ENCODE results near the gene SNX27. TPM values are rescaled to one million over a fixed set of nuclear protein-coding genes. Genes with fewer than 3 reads are reported as not detected.

SNX27 gene
- total and polyA plus RNA-seq, 12 donors, result 6.5 to 37.8 (median 32.2) TPM

- H3K9me3 ChIP-seq, result no peaks in the 10 kb centered on the region
- H3K4me1 ChIP-seq, result peaks cover 0 to 21% (median 5%) of the 10 kb centered on the region in 9 donors
- ATAC-seq, result no peak
- intact Hi-C loops (cut with DNase I), result no loop called here
- no peak overlapping the region for H3K27ac ChIP-seq
- H3K27me3 ChIP-seq, result no peaks in the 10 kb centered on the region
- no peak for TF ChIP-seq CTCF (IDR thresholded peaks at IDR 0.05)
- H3K36me3 ChIP-seq, result peaks cover 0 to 68% (median 0%) of the 10 kb centered on the region in 9 donors
- no peak overlapping the region for H3K4me3 ChIP-seq
- no peak for DNase-seq
- WGBS, 2 donors, result 98 to 99% methylated on average over 2 of the region's 2 CpGs
Observed at GRCh38 chr1:151684128-151684527, 72.3 kb downstream of the SNX27 start.

GRCh38 chr1:151686561-151686960, 74.7 kb downstream of the SNX27 start:
- H3K27me3 ChIP-seq, result no peaks in the 10 kb centered on the region
- H3K36me3 ChIP-seq, result peaks cover 0 to 69% (median 0%) of the 10 kb centered on the region in 9 donors
- no peaks in the 10 kb centered on the region for H3K9me3 ChIP-seq
- WGBS, 2 donors, result 88 to 91% methylated on average over 2 of the region's 2 CpGs
- no peak overlapping the region for H3K27ac ChIP-seq
- TF ChIP-seq CTCF (IDR thresholded peaks at IDR 0.05), result no peak
- H3K4me3 ChIP-seq, result no peak overlapping the region
- no peak for ATAC-seq
- peaks cover 0 to 13% (median 0%) of the 10 kb centered on the region in 9 donors for H3K4me1 ChIP-seq
- DNase-seq, result no peak
- intact Hi-C loops (cut with DNase I), result no loop called here

GRCh38 chr1:151689494-151689893, 77.6 kb downstream of the SNX27 start:
- H3K27ac ChIP-seq, result no peak overlapping the region
- ATAC-seq, result peak in 1 of 8 donors; percentile 47
- peaks cover 0 to 13% (median 0%) of the 10 kb centered on the region in 9 donors for H3K4me1 ChIP-seq
- TF ChIP-seq CTCF (IDR thresholded peaks at IDR 0.05), result no peak
- no peak for DNase-seq
- H3K27me3 ChIP-seq, result no peaks in the 10 kb centered on the region
- no peak overlapping the region for H3K4me3 ChIP-seq
- peaks cover 0 to 69% (median 12%) of the 10 kb centered on the region in 9 donors for H3K36me3 ChIP-seq
- intact Hi-C loops (cut with DNase I), result no loop called here
- no peaks in the 10 kb centered on the region for H3K9me3 ChIP-seq
- 64 to 67% methylated on average over 4 of the region's 4 CpGs for WGBS, 2 donors

- intact Hi-C loops (cut with DNase I), result loop anchor here in 7 of 10 donors (2.0 to 10.0 kb wide), 7 partner anchors 35 to 145 kb away; partner anchors contain the start of genes C2CD4D (in 2 of the 7), RORC (in 1 of the 7) and SNX27 (in 1 of the 7)
- peaks cover 0 to 67% (median 18%) of the 10 kb centered on the region in 9 donors for H3K36me3 ChIP-seq
- DNase-seq (no peak), ATAC-seq (no peak)
- TF ChIP-seq CTCF (IDR thresholded peaks at IDR 0.05), result no peak
- WGBS, 2 donors, result 82 to 91% methylated on average over 3 of the region's 3 CpGs
- peaks cover 0 to 13% (median 0%) of the 10 kb centered on the region in 9 donors for H3K4me1 ChIP-seq
- H3K9me3 ChIP-seq, result no peaks in the 10 kb centered on the region
- no peak overlapping the region for H3K27ac ChIP-seq
- H3K27me3 ChIP-seq, result no peaks in the 10 kb centered on the region
- H3K4me3 ChIP-seq, result no peak overlapping the region
Observed at GRCh38 chr1:151692226-151692625, 80.4 kb downstream of the SNX27 start.
